GM23248 (cell line): ENCODE measurements around the gene BTAF1. TPM values are rescaled to one million over a fixed set of nuclear protein-coding genes. Genes with fewer than 3 reads are reported as not detected.

Experiments
- DNase-seq: peaks from one replicate; pipeline ENCODE4 v3.0.0-alpha.2; 2015
- H2AFZ ChIP-seq: fragments of 200-600 bp; sonication (generic); 2 replicates; pipeline ENCODE4 v1.6.1; 2016; ENCODE audit warnings: antibody characterized with exemption
- H3F3A ChIP-seq: fragments of 200-600 bp; sonication (generic); 2 replicates; pipeline ENCODE4 v1.6.1; 2016; ENCODE audit warnings: mild to moderate bottlenecking, antibody characterized with exemption, mixed run types; ENCODE audit not compliant: insufficient read depth
- H3K27ac ChIP-seq: fragments of 200-600 bp; sonication (generic); 2 replicates; pipeline ENCODE4 v1.5.1; 2016; ENCODE audit warnings: mild to moderate bottlenecking
- H3K27me3 ChIP-seq: fragments of 200-600 bp; sonication (generic); replicated peaks from 2 replicates; pipeline ENCODE4 v1.6.1; 2016; ENCODE audit warnings: mild to moderate bottlenecking; ENCODE audit not compliant: insufficient read depth
- H3K36me3 ChIP-seq: fragments of 200-600 bp; sonication (generic); 2 replicates; pipeline ENCODE4 v1.6.1; 2016; ENCODE audit warnings: low read depth, mild to moderate bottlenecking
- H3K4me1 ChIP-seq: fragments of 200-600 bp; sonication (generic); 2 replicates; pipeline ENCODE4 v1.6.1; 2016; ENCODE audit warnings: mild to moderate bottlenecking; ENCODE audit not compliant: insufficient read depth
- H3K4me2 ChIP-seq: fragments of 200-600 bp; sonication (generic); one replicate; pipeline ENCODE4 v1.6.1; 2016; ENCODE audit warnings: mild to moderate bottlenecking; ENCODE audit not compliant: unreplicated experiment
- H3K4me3 ChIP-seq: fragments of 200-600 bp; sonication (generic); 2 replicates; pipeline ENCODE4 v1.5.1; 2016; ENCODE audit warnings: mild to moderate bottlenecking
- H3K79me2 ChIP-seq: fragments of 200-600 bp; sonication (generic); 2 replicates; pipeline ENCODE4 v1.6.1; 2016; ENCODE audit warnings: mild to moderate bottlenecking; ENCODE audit not compliant: insufficient read depth
- H3K9ac ChIP-seq: fragments of 200-600 bp; sonication (generic); 2 replicates; pipeline ENCODE4 v1.6.1; 2016; ENCODE audit warnings: mild to moderate bottlenecking
- H3K9me2 ChIP-seq: fragments of 200-600 bp; sonication (generic); 2 replicates; pipeline ENCODE4 v1.6.1; 2016; ENCODE audit warnings: mixed run types, mild to moderate bottlenecking, moderate library complexity; ENCODE audit not compliant: insufficient read depth
- H3K9me3 ChIP-seq: fragments of 200-600 bp; sonication (generic); one replicate; pipeline ENCODE4 v1.6.1; 2017; ENCODE audit warnings: low read depth
- H4K20me1 ChIP-seq: fragments of 200-600 bp; sonication (generic); 2 replicates; pipeline ENCODE4 v1.6.0; 2016; ENCODE audit not compliant: insufficient read depth
- EZH2 ChIP-seq: fragments of 200-600 bp; sonication (generic); IDR thresholded peaks from 2 replicates; pipeline ENCODE4 v1.6.1; 2018; ENCODE audit warnings: antibody characterized with exemption, mild to moderate bottlenecking; ENCODE audit not compliant: insufficient read depth, poor library complexity, severe bottlenecking
- EZH2phosphoT487 ChIP-seq: fragments of 200-600 bp; sonication (generic); IDR thresholded peaks from 2 replicates; pipeline ENCODE4 v1.6.1; 2018; ENCODE audit warnings: antibody characterized with exemption, moderate library complexity, mild to moderate bottlenecking, low read depth; ENCODE audit not compliant: insufficient read depth
- WGBS, 2 experiments: methylation state at CpG; one replicate each; pipeline ENCODE4 v1.1.6; 2015 to 2017; ENCODE audit warnings: low lambda C conversion rate in 2 of 2, low coverage in 1 of 2; ENCODE audit errors: missing lambda C conversion rate in 2 of 2; 5-methylcytosine and 5-hydroxymethylcytosine counted together
- in situ Hi-C: fragments of 300-500 bp; cut with MboI; formaldehyde crosslinking; loops from 2 replicates; pipeline ENCODE4 v1.15.0; 2020
- polyA plus RNA-seq: library from polyadenylated mRNA; unstranded; fragments of >200 nt; fragmentation: Nextera tagmentation; extraction: Ambion mirVana; gene quantifications from 2 replicates; pipeline ENCODE4 v1.2.1, GENCODE V29; 2016
- small RNA-seq: library from RNA; depleted of rRNA; stranded (forward); fragments of <200 nt; gene quantifications from one replicate; pipeline ENCODE3, GENCODE V24; 2014; ENCODE audit warnings: low read depth, low replicate concordance
- total RNA-seq: library from RNA; depleted of rRNA; stranded (reverse); fragments of >200 nt; shearing (Covaris generic); gene quantifications from 2 replicates; pipeline ENCODE4 v1.2.3, GENCODE V29; 2014; rRNA removed

BTAF1 gene
- total and polyA plus RNA-seq, 2 experiments from 2014 or later = 17.0 to 29.2 TPM

DNA sequence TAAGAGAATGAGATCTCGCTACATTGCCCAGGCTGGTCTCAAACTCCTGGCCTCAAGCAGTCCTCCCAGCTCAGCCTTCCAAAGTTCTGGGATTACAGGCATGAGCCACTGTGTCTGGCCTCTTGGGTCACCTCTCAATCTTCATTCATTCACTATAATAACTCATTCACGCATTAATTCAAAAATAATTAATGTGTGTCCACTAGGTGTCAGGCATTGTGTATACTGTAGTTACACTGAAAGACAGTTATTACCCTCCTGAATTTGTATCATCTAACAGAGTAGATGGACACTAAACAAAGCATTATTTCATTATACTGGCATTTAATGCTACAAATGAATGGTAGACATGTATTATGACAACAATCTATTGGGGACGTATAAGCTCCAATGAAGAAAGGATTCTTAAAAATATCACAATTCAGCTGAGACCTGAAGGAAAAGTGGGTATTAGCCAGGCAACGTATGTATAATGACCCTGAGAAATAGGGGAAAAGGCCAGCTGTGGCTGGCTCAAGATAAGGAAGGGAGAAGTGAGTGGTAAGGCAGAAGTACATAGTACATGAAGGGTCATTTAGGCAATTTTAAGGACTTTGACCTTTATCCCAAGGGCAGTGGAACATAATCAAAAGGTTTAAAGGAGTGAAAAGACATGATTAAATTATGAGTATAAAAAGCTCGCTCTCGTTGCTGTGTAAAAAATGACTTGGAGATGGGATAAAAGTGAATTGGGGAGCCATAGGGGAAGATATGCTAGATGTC lies 150.7 kb downstream of the BTAF1 start:
- in situ Hi-C loops = no loop called here
- no peaks in the 10 kb centered on the region for H4K20me1 ChIP-seq
- no peaks in the 10 kb centered on the region for H3K4me1 ChIP-seq
- H3K9ac ChIP-seq = no peak overlapping the region
- no peak overlapping the region for H2AFZ ChIP-seq
- H3K9me3 ChIP-seq = no peaks in the 10 kb centered on the region
- no peaks in the 10 kb centered on the region for H3K79me2 ChIP-seq
- H3K4me3 ChIP-seq = no peak overlapping the region
- no peaks in the 10 kb centered on the region for H3K9me2 ChIP-seq
- DNase-seq = peak; percentile 15
- H3K27ac ChIP-seq = no peak overlapping the region
- TF ChIP-seq EZH2 = no peak
- no peak for TF ChIP-seq EZH2phosphoT487
- no peaks in the 10 kb centered on the region for H3K27me3 ChIP-seq
- H3K36me3 ChIP-seq = no peaks in the 10 kb centered on the region
- 71 to 73% methylated on average over 6 of the region's 6 CpGs for WGBS, 2 experiments
- H3F3A ChIP-seq = no peaks in the 10 kb centered on the region
- no peak overlapping the region for H3K4me2 ChIP-seq

DNA sequence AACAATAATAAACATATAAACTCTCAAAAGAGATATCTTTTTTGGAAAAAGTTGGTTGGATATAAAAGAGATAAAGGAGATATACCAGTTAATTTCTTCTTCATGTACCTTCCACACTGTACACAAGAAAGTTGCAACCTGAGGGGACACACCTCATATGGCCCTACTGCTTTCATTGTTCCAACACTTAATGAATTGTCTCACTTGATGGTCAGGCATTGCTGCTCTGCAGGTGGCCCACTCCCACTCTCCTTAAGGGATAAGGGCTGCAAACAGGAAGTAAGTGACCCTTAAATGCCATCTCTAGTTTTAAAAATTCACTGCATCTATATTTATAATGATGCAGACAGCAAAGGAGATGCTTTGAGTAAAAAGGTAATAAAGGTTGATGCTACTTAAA lies 152.3 kb downstream of the BTAF1 start:
- no peaks in the 10 kb centered on the region for H3F3A ChIP-seq
- no peaks in the 10 kb centered on the region for H3K36me3 ChIP-seq
- H3K4me2 ChIP-seq = no peak overlapping the region
- H3K9ac ChIP-seq = no peak overlapping the region
- no peak for DNase-seq
- no peak overlapping the region for H3K4me3 ChIP-seq
- H3K27me3 ChIP-seq = no peaks in the 10 kb centered on the region
- no peaks in the 10 kb centered on the region for H3K9me2 ChIP-seq
- no peaks in the 10 kb centered on the region for H4K20me1 ChIP-seq
- no peaks in the 10 kb centered on the region for H3K4me1 ChIP-seq
- H3K79me2 ChIP-seq = no peaks in the 10 kb centered on the region
- H3K27ac ChIP-seq = no peak overlapping the region
- in situ Hi-C loops = no loop called here
- H2AFZ ChIP-seq = no peak overlapping the region
- TF ChIP-seq EZH2phosphoT487 = no peak
- no peak for TF ChIP-seq EZH2
- H3K9me3 ChIP-seq = no peaks in the 10 kb centered on the region

DNA sequence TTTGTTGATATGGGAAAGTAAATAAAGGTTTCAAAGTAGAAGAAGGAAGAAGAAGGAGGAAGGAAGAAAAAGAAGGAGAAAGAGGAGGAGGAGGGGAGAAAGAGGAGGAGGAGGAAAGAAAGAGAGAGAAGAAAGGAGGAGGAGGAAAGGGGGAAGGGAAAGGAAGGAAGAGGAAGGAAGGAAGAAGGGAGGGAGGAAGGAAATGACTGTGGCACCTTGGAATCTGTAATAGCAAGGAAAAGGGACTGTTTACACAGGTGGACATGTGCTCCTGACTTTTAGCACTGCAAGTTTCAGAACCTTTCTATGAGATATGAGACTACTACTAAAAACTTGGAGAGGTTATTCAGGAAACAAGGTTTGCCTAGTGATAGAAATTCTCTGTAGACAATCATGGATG lies 153.2 kb downstream of the BTAF1 start:
- Histone ChIP-seq H3K4me2 (no peak overlapping the region), H2AFZ (no peak overlapping the region), H3K36me3 (no peaks in the 10 kb centered on the region), H3K27ac (no peak overlapping the region), H3K4me3 (no peak overlapping the region), H3K27me3 (no peaks in the 10 kb centered on the region), H3K9ac (no peak overlapping the region), H4K20me1 (no peaks in the 10 kb centered on the region), H3K9me3 (no peaks in the 10 kb centered on the region), H3F3A (no peaks in the 10 kb centered on the region), H3K79me2 (no peaks in the 10 kb centered on the region), H3K4me1 (no peaks in the 10 kb centered on the region), H3K9me2 (no peaks in the 10 kb centered on the region)
- no peak for DNase-seq
- TF ChIP-seq EZH2phosphoT487 = no peak
- TF ChIP-seq EZH2 = no peak
- in situ Hi-C loops = no loop called here

DNA sequence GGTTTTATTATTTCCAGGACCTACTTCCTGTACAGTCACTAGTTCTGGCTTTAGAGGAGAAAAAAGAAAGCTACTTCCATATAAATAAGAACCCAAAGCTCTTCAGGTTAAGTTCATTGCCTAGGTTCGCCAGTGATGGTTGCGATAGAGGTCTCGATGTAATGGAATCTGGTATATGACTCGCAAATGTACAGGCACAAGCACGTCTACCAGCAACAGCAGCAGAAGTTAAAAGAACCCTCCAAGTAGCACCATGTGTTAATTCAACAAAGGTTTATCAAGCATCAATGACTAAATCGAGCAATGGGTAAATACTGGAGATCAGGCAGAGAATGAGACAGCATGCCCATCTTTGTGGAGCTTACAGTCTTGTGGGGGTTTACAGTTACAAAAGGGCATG lies 155.4 kb downstream of the BTAF1 start:
- Histone ChIP-seq H3K4me2 (no peak overlapping the region), H3K27ac (no peak overlapping the region), H3K79me2 (no peaks in the 10 kb centered on the region), H3K9me2 (no peaks in the 10 kb centered on the region), H3K4me1 (no peaks in the 10 kb centered on the region), H3K36me3 (no peaks in the 10 kb centered on the region), H2AFZ (no peak overlapping the region), H3F3A (no peaks in the 10 kb centered on the region), H3K4me3 (no peak overlapping the region), H3K9me3 (no peaks in the 10 kb centered on the region), H4K20me1 (no peaks in the 10 kb centered on the region), H3K9ac (no peak overlapping the region), H3K27me3 (no peaks in the 10 kb centered on the region)
- DNase-seq = no peak
- WGBS, 2 experiments = 93 to 94% methylated on average over 6 of the region's 6 CpGs
- in situ Hi-C loops = no loop called here
- TF ChIP-seq EZH2 (no peak), EZH2phosphoT487 (no peak)

Small RNA genes within 50 kb of the gene (small RNA-seq; reads per million reads assigned to genes)
- gene AL359198.2 (not detected), gene RF00402 (not detected)

Other genes with a start within 250 kb of the BTAF1 start
- 29.3 and 31.5 TPM in 2 replicates for gene TNKS2, start 125.3 kb upstream of the BTAF1 start, total RNA-seq
- gene TNKS2, start 125.3 kb upstream of the BTAF1 start, polyA plus RNA-seq = 13.9 and 14.4 TPM in 2 replicates
- gene FGFBP3, start 14.3 kb upstream of the BTAF1 start, total RNA-seq = 0.13 and 0.32 TPM in 2 replicates
- 0.61 and 0.72 TPM in 2 replicates for gene FGFBP3, start 14.3 kb upstream of the BTAF1 start, polyA plus RNA-seq